Heart right ventricle (tissue), 16 donors: Measurements from ENCODE around the gene GREM2. TPM values are rescaled to one million over a fixed set of nuclear protein-coding genes. Genes with fewer than 3 reads are reported as not detected.

Experiments used
- ATAC-seq, 8 donors: fragments of 200-7000 bp; cut with Tn5 transposase; one replicate each; pipeline ENCODE4 v1.9.1; 2020; ENCODE audit warnings: mild to moderate bottlenecking in 8 of 8, moderate library complexity in 8 of 8, moderate number of reproducible peaks in 1 of 8
- DNase-seq, 2 donors: peaks; one replicate each; pipeline ENCODE4 v3.0.0-alpha.2; 2020
- H3K27ac ChIP-seq, 10 donors: fragments of 200-600 bp; sonication (generic) in 2 of 10; one replicate each; pipeline versions ENCODE4 v1.5.0 to v1.8.0; 2020 to 2022; ENCODE audit warnings: mild to moderate bottlenecking in 3 of 10
- H3K27me3 ChIP-seq, 7 donors: fragments of 200-600 bp; one replicate each; pipeline ENCODE4 v1.8.0; 2021 to 2022; ENCODE audit warnings: mild to moderate bottlenecking in 2 of 7
- H3K36me3 ChIP-seq, 9 donors: fragments of 200-600 bp; sonication (generic) in 1 of 9; one replicate each; pipeline versions ENCODE4 v1.5.0 to v1.8.0; 2020 to 2022; ENCODE audit warnings: mild to moderate bottlenecking in 2 of 9
- H3K4me1 ChIP-seq, 9 donors: fragments of 200-600 bp; sonication (generic) in 1 of 9; one replicate each; pipeline versions ENCODE4 v1.5.0 to v1.8.0; 2020 to 2022; ENCODE audit warnings: mild to moderate bottlenecking in 4 of 9
- H3K4me3 ChIP-seq, 10 donors: fragments of 200-600 bp; sonication (generic) in 2 of 10; one replicate each; pipeline versions ENCODE4 v1.5.0 to v1.8.0; 2020 to 2022; ENCODE audit warnings: mild to moderate bottlenecking in 7 of 10, moderate library complexity in 2 of 10
- H3K9me3 ChIP-seq, 11 donors: fragments of 200-600 bp in 10 of 11; sonication (generic) in 2 of 11; one replicate each; pipeline versions ENCODE4 v1.5.0 to v1.8.0; 2013 to 2022; ENCODE audit warnings: mild to moderate bottlenecking in 2 of 11, control low read depth in 1 of 11, moderate library complexity in 1 of 11
- CTCF ChIP-seq, 9 donors: fragments of 200-600 bp; sonication (generic) in 2 of 9; IDR thresholded peaks; one replicate each; pipeline versions ENCODE4 v1.5.0 to v1.8.0; 2021 to 2022; ENCODE audit warnings: antibody characterized with exemption in 9 of 9, mild to moderate bottlenecking in 5 of 9, moderate library complexity in 1 of 9
- WGBS, 2 donors: extraction: QIAGEN DNeasy Blood & Tissue Kit; methylation state at CpG; one replicate each; pipeline ENCODE4 v1.1.7; 2013; ENCODE audit warnings: inconsistent platforms in 1 of 2; 5-methylcytosine and 5-hydroxymethylcytosine counted together
- intact Hi-C, 10 donors: fragments of 100-400 bp; cut with DNase I; formaldehyde crosslinking; loops; one replicate each; pipeline versions ENCODE4 v1.11.1 to v1.14.2; 2022
- polyA plus RNA-seq, 2 donors: library from polyadenylated mRNA; stranded (reverse); fragments of 200-250 nt; gene quantifications; one replicate each; pipeline ENCODE4 v1.2.3, GENCODE V29; 2013
- total RNA-seq, 10 donors: library from RNA; stranded (reverse); fragmentation: NEBNext Ultra II Directional in 3 of 10; extraction: Animal tissue kit (Norgen Biotek cat#: 25700) in 3 of 10; gene quantifications; one replicate each; pipeline versions ENCODE4 v1.2.1 to v1.2.4, GENCODE V29; 2021 to 2023
- donor health status: Arrhythmogenic right ventricular cardiomyopathy.
- donor health status: ischemic (EF 13 %, LVEDD 7.1; RV severe dilation, severe dysfunction).
- donor health status: healthy with polysubstance abuse.
- donor health status: DM: no; HTN: yes; CAD: no.
- donor health status: DM: no; HTN: no; CAD: no.
- donor health status: ischemic (EF 25% LVEDD 6.9; RV normal size, moderate dysfunction).
- donor health status: ischemic (EF 25% LVEDD 5.7; RV mildly dilated, moderate dysfunction).
- donor health status: healthy.
- donor health status: DM: yes; HTN: yes; CAD: no.
- donor health status: Ischemic cardiomyopathy.
- donor health status: ischemic (EF 35%, LVEDD 5.7; RV mildly dilated, moderate dysfunction).
- donor health status: nonischemic (EF 11% LVEDD 7.7; RV severe dilation, severe dysfunction).
- donor health status: DM: yes; HTN: yes; CAD: no.
- donor health status: PGD.
- donor health status: ischemic (EF 29% LVEDD 5.4; RV normal size, mild dysfunction).
- donor health status: nonischemic (EF 23%, LVEDD 6.1; RV moderate dilation, normal function).

The GREM2 gene
- total and polyA plus RNA-seq, 12 donors = 0.01 to 0.25 (median 0.18) TPM; not detected in 8

GRCh38 chr1:240503558-240503957 lies 108.4 kb downstream of the GREM2 start:
- DNase-seq (no peak), ATAC-seq (no peak)
- Histone ChIP-seq H3K4me1 (no peaks in the 10 kb centered on the region), H3K36me3 (no peaks in the 10 kb centered on the region), H3K27ac (no peak overlapping the region), H3K27me3 (no peaks in the 10 kb centered on the region), H3K4me3 (no peak overlapping the region), H3K9me3 (peaks cover 0 to 4% (median 0%) of the 10 kb centered on the region in 11 donors)
- 30 to 35% methylated on average over 1 of the region's 1 CpG for WGBS, 2 donors
- no peak for TF ChIP-seq CTCF (IDR thresholded peaks at IDR 0.05)
- intact Hi-C loops = no loop called here

- no peak overlapping the region for H3K27ac ChIP-seq
- WGBS, 2 donors = 76 to 82% methylated on average over 4 of the region's 4 CpGs
- no peaks in the 10 kb centered on the region for H3K27me3 ChIP-seq
- no peak overlapping the region for H3K4me3 ChIP-seq
- no peak for ATAC-seq
- no peak for TF ChIP-seq CTCF (IDR thresholded peaks at IDR 0.05)
- H3K4me1 ChIP-seq = no peaks in the 10 kb centered on the region
- intact Hi-C loops = no loop called here
- H3K36me3 ChIP-seq = no peaks in the 10 kb centered on the region
- peaks cover 0 to 4% (median 0%) of the 10 kb centered on the region in 11 donors for H3K9me3 ChIP-seq
- no peak for DNase-seq
These were observed 108.9 kb downstream of the GREM2 start for GRCh38 chr1:240503036-240503435.

- Histone ChIP-seq H3K36me3 (no peaks in the 10 kb centered on the region), H3K9me3 (peaks cover 0 to 4% (median 0%) of the 10 kb centered on the region in 11 donors), H3K4me1 (no peaks in the 10 kb centered on the region), H3K27ac (no peak overlapping the region), H3K4me3 (no peak overlapping the region), H3K27me3 (no peaks in the 10 kb centered on the region)
- DNase-seq (no peak), ATAC-seq (no peak)
- 73 to 79% methylated on average over 2 of the region's 2 CpGs for WGBS, 2 donors
- no peak for TF ChIP-seq CTCF (IDR thresholded peaks at IDR 0.05)
- intact Hi-C loops = no loop called here
These were observed 110.8 kb downstream of the GREM2 start for GRCh38 chr1:240501115-240501514.

- 90 to 91% methylated on average over 4 of the region's 4 CpGs for WGBS, 2 donors
- Histone ChIP-seq H3K4me3 (no peak overlapping the region), H3K9me3 (peaks cover 0 to 4% (median 0%) of the 10 kb centered on the region in 11 donors), H3K27ac (no peak overlapping the region), H3K27me3 (no peaks in the 10 kb centered on the region), H3K36me3 (no peaks in the 10 kb centered on the region), H3K4me1 (no peaks in the 10 kb centered on the region)
- DNase-seq = no peak
- intact Hi-C loops = no loop called here
- no peak for TF ChIP-seq CTCF (IDR thresholded peaks at IDR 0.05)
- no peak for ATAC-seq
These were observed 111.3 kb downstream of the GREM2 start for GRCh38 chr1:240500647-240501046.
